GM21367 (cell line): Measurements from ENCODE around the gene NXPE4.
"Not testable (repeated sequence)": the region's sequence is repeated elsewhere in the genome, so short reads cannot be mapped to it uniquely, and the experiment has no call there.

Experiments used
- ATAC-seq: cut with Tn5 transposase; IDR thresholded peaks from one replicate; pipeline ENCODE4 v1.9.1; 2021; ENCODE audit not compliant: unreplicated experiment

NXPE4 gene

GRCh38 chr11:114610984-114611944 is 15.7 kb upstream of the NXPE4 start:
- no peak for ATAC-seq

GRCh38 chr11:114610550-114610949 is 15.0 kb upstream of the NXPE4 start:
- ATAC-seq = no peak

GRCh38 chr11:114609429-114609828 is 13.8 kb upstream of the NXPE4 start:
- no peak for ATAC-seq

- not testable (repeated sequence) for ATAC-seq
Measured at GRCh38 chr11:114608605-114609004, 13.0 kb upstream of the NXPE4 start.

- ATAC-seq = no peak
Measured at GRCh38 chr11:114607753-114608459, 12.3 kb upstream of the NXPE4 start.

- not testable (repeated sequence) for ATAC-seq
Measured at GRCh38 chr11:114606802-114607075, 11.2 kb upstream of the NXPE4 start.

GRCh38 chr11:114606003-114606801 is 10.6 kb upstream of the NXPE4 start:
- no peak for ATAC-seq

GRCh38 chr11:114605370-114605769 is 9.8 kb upstream of the NXPE4 start:
- ATAC-seq = no peak

GRCh38 chr11:114604886-114605285 is 9.3 kb upstream of the NXPE4 start:
- no peak for ATAC-seq

- ATAC-seq = no peak
Measured at GRCh38 chr11:114604179-114604813, 8.7 kb upstream of the NXPE4 start.

- ATAC-seq = not testable (repeated sequence)
Measured at GRCh38 chr11:114603151-114603550, 7.6 kb upstream of the NXPE4 start.

GRCh38 chr11:114598461-114598860 is 2.9 kb upstream of the NXPE4 start:
- no peak for ATAC-seq

GRCh38 chr11:114596175-114596919 is 761 bp upstream of the NXPE4 start:
- ATAC-seq = no peak

GRCh38 chr11:114594703-114595102 is 883 bp downstream of the NXPE4 start:
- ATAC-seq = no peak

GRCh38 chr11:114587398-114587953 is 8.1 kb downstream of the NXPE4 start:
- no peak for ATAC-seq

GRCh38 chr11:114586797-114587196 is 8.8 kb downstream of the NXPE4 start:
- ATAC-seq = no peak

- no peak for ATAC-seq
Measured at GRCh38 chr11:114571712-114572111, 23.9 kb downstream of the NXPE4 start.

- ATAC-seq = no peak
Measured at GRCh38 chr11:114569801-114570200, 25.8 kb downstream of the NXPE4 start.

- ATAC-seq = no peak
Measured at GRCh38 chr11:114566276-114566675, 29.3 kb downstream of the NXPE4 start.

GRCh38 chr11:114564831-114565230 is 30.8 kb downstream of the NXPE4 start:
- no peak for ATAC-seq
